H9 (cell line): ENCODE results near the gene RAMP3. TPM values are rescaled to one million over a fixed set of nuclear protein-coding genes. Genes with fewer than 3 reads are reported as not detected.

Experiments used
- DNase-seq: peaks from one replicate; pipeline ENCODE4 v3.0.0-alpha.2; 2017
- H2AFZ ChIP-seq: one replicate; pipeline ENCODE4 v1.6.1; 2013; ENCODE audit warnings: mild to moderate bottlenecking, low read length, control low read depth, moderate library complexity
- H2AK5ac ChIP-seq: 2 replicates; pipeline ENCODE4 v1.6.1; 2013; ENCODE audit warnings: low read length, control low read depth, mixed read lengths; ENCODE audit not compliant: insufficient read length
- H2BK120ac ChIP-seq: one replicate; pipeline ENCODE4 v1.6.1; 2013; ENCODE audit warnings: low read depth, mild to moderate bottlenecking, low read length, control low read depth, inconsistent platforms; ENCODE audit not compliant: poor library complexity, severe bottlenecking
- H2BK12ac ChIP-seq: 2 replicates; pipeline ENCODE4 v1.6.1; 2013; ENCODE audit warnings: low read length, control low read depth, mixed read lengths, low read depth; ENCODE audit not compliant: insufficient read length
- H2BK15ac ChIP-seq: 2 replicates; pipeline ENCODE4 v1.6.1; 2013; ENCODE audit warnings: low read depth, low read length, control low read depth
- H2BK20ac ChIP-seq: one replicate; pipeline ENCODE4 v1.6.1; 2013; ENCODE audit warnings: low read depth, mild to moderate bottlenecking, low read length, control low read depth, inconsistent platforms; ENCODE audit not compliant: poor library complexity, severe bottlenecking
- H2BK5ac ChIP-seq: 2 replicates; pipeline ENCODE4 v1.6.1; 2013; ENCODE audit warnings: low read length, control low read depth, mixed read lengths; ENCODE audit not compliant: insufficient read length
- H3K14ac ChIP-seq: 2 replicates; pipeline ENCODE4 v1.6.1; 2013; ENCODE audit warnings: low read length, control low read depth; ENCODE audit not compliant: insufficient read depth
- H3K18ac ChIP-seq: 2 replicates; pipeline ENCODE4 v1.6.1; 2013; ENCODE audit warnings: low read depth, mild to moderate bottlenecking, mixed read lengths, low read length, control low read depth; ENCODE audit not compliant: insufficient read length
- H3K23ac ChIP-seq: 2 replicates; pipeline ENCODE4 v1.6.1; 2013; ENCODE audit warnings: low read length, control low read depth, mixed read lengths, low read depth; ENCODE audit not compliant: insufficient read length
- H3K23me2 ChIP-seq: 2 replicates; pipeline ENCODE4 v1.6.1; 2013; ENCODE audit warnings: low read depth, mild to moderate bottlenecking, mixed read lengths, low read length, control low read depth; ENCODE audit not compliant: insufficient read length, poor library complexity, severe bottlenecking
- H3K27ac ChIP-seq: 2 replicates; pipeline ENCODE4 v1.5.1; 2013; ENCODE audit warnings: low read length, control low read depth, mixed read lengths, low read depth; ENCODE audit not compliant: insufficient read length
- H3K27me3 ChIP-seq: 2 replicates; pipeline ENCODE4 v1.6.1; 2013; ENCODE audit warnings: low read length, control low read depth, inconsistent platforms; ENCODE audit not compliant: insufficient read depth
- H3K4ac ChIP-seq: 2 replicates; pipeline ENCODE4 v1.6.1; 2013; ENCODE audit warnings: low read depth, mild to moderate bottlenecking, control low read depth, inconsistent platforms, low read length, moderate library complexity
- H3K4me1 ChIP-seq: 2 replicates; pipeline ENCODE4 v1.6.1; 2013; ENCODE audit warnings: low read length, control low read depth, inconsistent platforms; ENCODE audit not compliant: insufficient read depth
- H3K4me2 ChIP-seq: 2 replicates; pipeline ENCODE4 v1.6.1; 2013; ENCODE audit warnings: low read length, control low read depth, mixed read lengths; ENCODE audit not compliant: insufficient read length, insufficient read depth
- H3K56ac ChIP-seq: 2 replicates; pipeline ENCODE4 v1.6.1; 2013; ENCODE audit warnings: low read depth, mild to moderate bottlenecking, mixed read lengths, low read length, control low read depth; ENCODE audit not compliant: insufficient read length
- H3K79me1 ChIP-seq: 2 replicates; pipeline ENCODE4 v1.6.1; 2013; ENCODE audit warnings: low read depth, mild to moderate bottlenecking, moderate library complexity, low read length, control low read depth, inconsistent platforms; ENCODE audit not compliant: insufficient read depth, poor library complexity, severe bottlenecking
- H3K79me2 ChIP-seq: 2 replicates; pipeline ENCODE4 v1.6.1; 2013; ENCODE audit warnings: low read length, control low read depth, inconsistent platforms; ENCODE audit not compliant: insufficient read depth
- H3K9ac ChIP-seq: 2 replicates; pipeline ENCODE4 v1.6.1; 2013; ENCODE audit warnings: low read length, control low read depth, mixed read lengths; ENCODE audit not compliant: insufficient read length; ENCODE audit errors: extremely low read depth
- H3K9me3 ChIP-seq: one replicate; pipeline ENCODE4 v1.6.1; 2013; ENCODE audit warnings: low read depth, low read length, inconsistent platforms; ENCODE audit not compliant: control insufficient read depth
- H3T11ph ChIP-seq: one replicate; pipeline ENCODE4 v1.6.1; 2013; ENCODE audit warnings: mild to moderate bottlenecking, low read length, control low read depth, inconsistent platforms
- H4K20me1 ChIP-seq: one replicate; pipeline ENCODE4 v1.6.1; 2013; ENCODE audit not compliant: control insufficient read depth, insufficient read length, insufficient read depth
- H4K5ac ChIP-seq: 2 replicates; pipeline ENCODE4 v1.6.1; 2013; ENCODE audit warnings: low read depth, mild to moderate bottlenecking, mixed read lengths, low read length, control low read depth; ENCODE audit not compliant: insufficient read length
- H4K8ac ChIP-seq: replicated peaks from 2 replicates; pipeline ENCODE4 v1.6.1; 2013; ENCODE audit warnings: low read length, control low read depth, mixed read lengths, low read depth; ENCODE audit not compliant: insufficient read length
- H4K91ac ChIP-seq: 2 replicates; pipeline ENCODE4 v1.6.1; 2013; ENCODE audit warnings: low read depth, mild to moderate bottlenecking, moderate library complexity, mixed read lengths, low read length, control low read depth; ENCODE audit not compliant: insufficient read length
- H3K27ac Mint-ChIP-seq, 3 experiments: 2 replicates in 2 of 3; 3 replicates in 1 of 3; pipeline ENCODE4 v1.8.0; 2020 to 2021; ENCODE audit warnings: mixed read lengths in 3 of 3, mild to moderate bottlenecking in 1 of 3, moderate library complexity in 1 of 3
- H3K27me3 Mint-ChIP-seq: 2 replicates; pipeline ENCODE4 v1.8.0; 2021; ENCODE audit warnings: low read depth, mild to moderate bottlenecking, moderate library complexity, mixed read lengths
- H3K36me3 Mint-ChIP-seq, 3 experiments: 2 replicates in 2 of 3; 3 replicates in 1 of 3; pipeline ENCODE4 v1.8.0; 2020 to 2021; ENCODE audit warnings: low read depth in 3 of 3, mixed read lengths in 3 of 3; ENCODE audit not compliant: insufficient read depth in 1 of 3
- H3K4me1 Mint-ChIP-seq, 2 experiments: 2 replicates each; pipeline ENCODE4 v1.8.0; 2020; ENCODE audit warnings: mixed read lengths in 2 of 2
- H3K4me3 Mint-ChIP-seq, 2 experiments: 2 replicates in 1 of 2; 3 replicates in 1 of 2; pipeline ENCODE4 v1.8.0; 2020 to 2021; ENCODE audit warnings: mild to moderate bottlenecking in 2 of 2, mixed read lengths in 2 of 2, moderate library complexity in 1 of 2
- H3K9me3 Mint-ChIP-seq, 2 experiments: 2 replicates in 1 of 2; 3 replicates in 1 of 2; pipeline ENCODE4 v1.8.0; 2020; ENCODE audit warnings: mild to moderate bottlenecking in 2 of 2, mixed read lengths in 2 of 2, moderate library complexity in 1 of 2
- CTCF ChIP-seq: fragments of 200-600 bp; sonication (generic); conservative IDR thresholded peaks from 3 replicates; pipeline ENCODE4 v1.8.0; 2021; ENCODE audit warnings: antibody characterized with exemption, mild to moderate bottlenecking
- WGBS: extraction: QIAGEN DNeasy Blood & Tissue Kit; methylation state at CpG from one replicate; pipeline ENCODE4 v1.1.7; 2013; ENCODE audit warnings: missing lambda C conversion rate, low lambda C conversion rate, mixed read lengths; ENCODE audit not compliant: insufficient read length; ENCODE audit errors: extremely low coverage; 5-methylcytosine and 5-hydroxymethylcytosine counted together
- total RNA-seq: library from RNA; stranded (reverse); gene quantifications from 2 replicates; pipeline ENCODE4 v1.2.1, GENCODE V29; 2021

The RAMP3 gene
- total RNA-seq, 1 experiment from 2014 or later = 0.63 TPM

DNA sequence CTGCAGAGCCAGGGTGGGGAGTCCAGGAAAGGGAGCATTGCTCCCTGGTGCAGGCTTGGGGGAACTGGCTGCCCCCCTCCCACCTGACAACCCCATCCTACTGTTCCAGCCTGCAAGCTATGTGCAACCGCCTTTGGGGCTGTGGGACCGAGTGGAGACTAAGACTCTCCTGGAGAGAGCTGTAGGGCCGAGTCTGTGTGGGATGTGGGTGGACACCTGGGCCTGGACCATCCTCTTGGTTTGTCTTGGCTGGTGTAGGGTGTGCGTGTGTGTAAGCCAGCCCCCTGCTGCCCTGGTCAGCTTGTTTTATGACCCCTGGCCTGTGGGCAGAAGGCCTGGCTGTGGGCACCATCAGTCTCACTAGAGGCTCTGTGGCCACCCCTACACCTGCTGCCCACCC is 1.6 kb upstream of the RAMP3 start:
- H2BK20ac ChIP-seq = no peak overlapping the region

More for the DNA sequence above, 1.6 kb upstream of the RAMP3 start:
- Histone ChIP-seq H4K8ac (no peak overlapping the region), H2BK120ac (no peak overlapping the region), H3K79me2 (no peaks in the 10 kb centered on the region), H3K79me1 (no peaks in the 10 kb centered on the region), H3K4me2 (no peak overlapping the region), H3K56ac (no peak overlapping the region), H3K18ac (no peak overlapping the region), H3K4ac (no peak overlapping the region), H3K4me1 (no peaks in the 10 kb centered on the region), H3K27me3 (peaks cover 10% of the 10 kb centered on the region; the same call in 1 of the 2 replicates), H4K20me1 (no peaks in the 10 kb centered on the region), H4K5ac (no peak overlapping the region), H3K9ac (no peak overlapping the region), H3K27ac (no peak overlapping the region), H2BK15ac (no peak overlapping the region), H2AFZ (no peak overlapping the region), H3K14ac (no peak overlapping the region), H3K23ac (no peak overlapping the region), H2BK12ac (no peak overlapping the region), H4K91ac (no peak overlapping the region), H3K9me3 (no peaks in the 10 kb centered on the region), H3T11ph (no peak overlapping the region), H3K23me2 (peaks cover 2% of the 10 kb centered on the region), H2AK5ac (no peak overlapping the region), H2BK5ac (no peak overlapping the region)
- Mint-ChIP-seq H3K9me3 (no peaks in the 10 kb centered on the region; a peak in 1 of 5 replicates), H3K36me3 (no peaks in the 10 kb centered on the region; a peak in 1 of 7 replicates), H3K4me3 (no peak overlapping the region), H3K4me1 (peaks cover 11% of the 10 kb centered on the region in 2 experiments), H3K27ac (no peak overlapping the region), H3K27me3 (peaks cover 35% of the 10 kb centered on the region)
- TF ChIP-seq CTCF = no peak
- DNase-seq = no peak
- no CpG with 5 or more reads among the region's 4 CpGs for WGBS
